GM19452 (cell line): ENCODE measurements around the gene AKAP4.
A peak's percentile ranks its signal among the peaks of the same experiment; 100 is the strongest.

Source experiments
- ATAC-seq: cut with Tn5 transposase; IDR thresholded peaks from one replicate; pipeline ENCODE4 v1.9.1; 2021; ENCODE audit not compliant: unreplicated experiment

The AKAP4 gene

GRCh38 chrX:50200907-50201306, at the start of gene AKAP4:
Gene AKAP4 (minus strand): TSS chrX:50201007. CDS start chrX:50200889, 118 bp downstream.
- no peak for ATAC-seq

- ATAC-seq = no peak
Observed at GRCh38 chrX:50211510-50211909, 10.7 kb upstream of the AKAP4 start.

GRCh38 chrX:50206753-50207152, 5.9 kb upstream of the AKAP4 start:
- no peak for ATAC-seq

GRCh38 chrX:50204364-50204899, 3.6 kb upstream of the AKAP4 start, which contains the start of gene CCNB3:
Gene CCNB3 (plus strand): TSS chrX:50204765. CDS start chrX:50285164, 80,399 bp downstream.
- peak; percentile 98 for ATAC-seq

GRCh38 chrX:50202539-50202938, 1.7 kb upstream of the AKAP4 start:
- no peak for ATAC-seq

- no peak for ATAC-seq
Observed at GRCh38 chrX:50198348-50198747, 2.5 kb downstream of the AKAP4 start.

GRCh38 chrX:50188859-50189600, 11.8 kb downstream of the AKAP4 start:
- ATAC-seq = no peak

- no peak for ATAC-seq
Observed at GRCh38 chrX:50183891-50184290, 16.9 kb downstream of the AKAP4 start.

GRCh38 chrX:50180073-50180940, 20.5 kb downstream of the AKAP4 start:
- no peak for ATAC-seq

- ATAC-seq = no peak
Observed at GRCh38 chrX:50169717-50170116, 31.1 kb downstream of the AKAP4 start.

GRCh38 chrX:50168241-50168687, 32.5 kb downstream of the AKAP4 start:
- ATAC-seq = peak; percentile 59

- no peak for ATAC-seq
Observed at GRCh38 chrX:50167366-50167765, 33.4 kb downstream of the AKAP4 start.

- no peak for ATAC-seq
Observed at GRCh38 chrX:50165727-50166126, 35.1 kb downstream of the AKAP4 start.

GRCh38 chrX:50161127-50161526, 39.7 kb downstream of the AKAP4 start:
- ATAC-seq = no peak

- ATAC-seq = no peak
Observed at GRCh38 chrX:50158593-50158992, 42.2 kb downstream of the AKAP4 start.

GRCh38 chrX:50157545-50158135, 43.2 kb downstream of the AKAP4 start:
- no peak for ATAC-seq

- ATAC-seq = no peak
Observed at GRCh38 chrX:50154429-50154828, 46.4 kb downstream of the AKAP4 start.

GRCh38 chrX:50152456-50152855, 48.4 kb downstream of the AKAP4 start:
- no peak for ATAC-seq

- ATAC-seq = no peak
Observed at GRCh38 chrX:50147972-50148371, 52.8 kb downstream of the AKAP4 start.
